K562 (cell line): ENCODE data around the gene ZNF335. TPM values are rescaled to one million over a fixed set of nuclear protein-coding genes. Genes with fewer than 3 reads are reported as not detected.
A peak's percentile ranks its signal among the peaks of the same experiment; 100 is the strongest.

Experiments
- ATF1 ChIP-seq, 2 experiments: fragments of 450-650 bp in 1 of 2; IDR thresholded peaks; 2 replicates each; pipeline ENCODE4 v1.6.1; 2016; ENCODE audit warnings: missing compliant biosample characterization in 1 of 2, missing genetic modification characterization in 1 of 2
- C11orf30 ChIP-seq: fragments of 450-650 bp; IDR thresholded peaks from 2 replicates; pipeline ENCODE4 v1.6.1; 2016; ENCODE audit warnings: low read depth, mild to moderate bottlenecking
- EWSR1 ChIP-seq: fragments of 450-650 bp; IDR thresholded peaks from 2 replicates; pipeline ENCODE4 v1.6.1; 2018; ENCODE audit warnings: borderline replicate concordance, mild to moderate bottlenecking, low read depth, moderate library complexity; ENCODE audit not compliant: partially characterized antibody
- HIVEP1 ChIP-seq: fragments of 250-450 bp; sonication (Bioruptor Pico); IDR thresholded peaks from 2 replicates; pipeline ENCODE4 v1.4.0; 2020; ENCODE audit warnings: mild to moderate bottlenecking
- NFATC3 ChIP-seq: fragments of 450-650 bp; IDR thresholded peaks from 2 replicates; pipeline ENCODE4 v1.6.1; 2017; ENCODE audit warnings: mild to moderate bottlenecking
- NR2C2 ChIP-seq, 2 experiments: fragments of 200-800 bp in 1 of 2; sonication (Bioruptor generic) in 1 of 2; sonication (generic) in 1 of 2; formaldehyde crosslinking in 1 of 2; IDR thresholded peaks; 2 replicates each; pipeline versions ENCODE4 v1.6.1 to v1.8.0; 2016 to 2022; ENCODE audit warnings: mild to moderate bottlenecking in 1 of 2, missing compliant biosample characterization in 1 of 2, missing genetic modification characterization in 1 of 2, missing genetic modification reagents in 1 of 2
- NRF1 ChIP-seq, 2 experiments: fragments of 450-650 bp; IDR thresholded peaks in 1 of 2; conservative IDR thresholded peaks in 1 of 2; 2 replicates each; pipeline ENCODE4 v1.6.1; 2014; ENCODE audit warnings: mild to moderate bottlenecking in 2 of 2
- RAD51 ChIP-seq: fragments of 450-650 bp; IDR thresholded peaks from 2 replicates; pipeline ENCODE4 v1.7.1; 2016; ENCODE audit warnings: low read depth, mild to moderate bottlenecking, borderline replicate concordance
- RB1 ChIP-seq: fragments of 450-650 bp; IDR thresholded peaks from 2 replicates; pipeline ENCODE4 v1.6.1; 2017; ENCODE audit warnings: low read depth, mild to moderate bottlenecking
- RBM22 ChIP-seq: fragments of 200-400 bp; formaldehyde crosslinking; IDR thresholded peaks from 2 replicates; pipeline ENCODE4 v1.6.1; 2018; ENCODE audit warnings: low read length, low read depth; ENCODE audit not compliant: poor library complexity, severe bottlenecking
- SLC30A9 ChIP-seq: fragments of 250-450 bp; sonication (Bioruptor Pico); IDR thresholded peaks from 2 replicates; pipeline ENCODE4 v1.8.0; 2022; ENCODE audit warnings: mild to moderate bottlenecking, moderate library complexity
- TAF15 ChIP-seq: fragments of 200-400 bp; formaldehyde crosslinking; IDR thresholded peaks from 2 replicates; pipeline ENCODE4 v1.6.1; 2017; ENCODE audit warnings: mild to moderate bottlenecking, low read depth, low read length, moderate library complexity
- TAF7 ChIP-seq: fragments of 450-650 bp; IDR thresholded peaks from 2 replicates; pipeline ENCODE4 v1.6.1; 2016; ENCODE audit warnings: missing genetic modification characterization, missing compliant biosample characterization
- ZNF311 ChIP-seq: fragments of 250-450 bp; sonication (Bioruptor Pico); IDR thresholded peaks from 2 replicates; pipeline ENCODE4 v1.4.0; 2020; ENCODE audit warnings: mild to moderate bottlenecking, moderate library complexity
- ZNF780A ChIP-seq: fragments of 250-450 bp; sonication (Bioruptor Pico); IDR thresholded peaks from 2 replicates; pipeline ENCODE4 v1.5.0; 2021; ENCODE audit warnings: mild to moderate bottlenecking
- polyA plus RNA-seq, 8 experiments: library from polyadenylated mRNA; depleted of rRNA in 4 of 8; stranded (reverse) in 5 of 8; unstranded in 3 of 8; fragments of >200 nt; fragmentation: Nextera tagmentation in 2 of 8; fragmentation: Illumina TruSeq in 1 of 8; extraction: Ambion mirVana in 2 of 8; extraction: Trizol in 1 of 8; gene quantifications; 2 replicates each; pipeline versions ENCODE4 v1.2.1 to v1.2.3, GENCODE V29; 2011 to 2014; ENCODE audit warnings: inconsistent platforms in 1 of 8, missing spikeins in 1 of 8
- total RNA-seq, 7 experiments: library from RNA; depleted of rRNA in 6 of 7; stranded (reverse); fragments of >200 nt in 6 of 7; fragmentation: Illumina TruSeq in 2 of 7; extraction: Trizol in 2 of 7; gene quantifications; 2 replicates each; pipeline versions ENCODE4 v1.2.1 to v1.2.3, GENCODE V29; 2011 to 2021; ENCODE audit warnings: low replicate concordance in 1 of 7
- TF ChIP-seq, protein P1 (sequence below): fragments of 250-450 bp; sonication (Bioruptor Pico); IDR thresholded peaks from 2 replicates; pipeline ENCODE4 v1.4.0; 2020
- TF ChIP-seq, protein P2 (sequence below): sonication (generic); IDR thresholded peaks from 2 replicates; pipeline ENCODE4 v1.6.1; 2016
- TF ChIP-seq, protein P3 (sequence below): fragments of 250-450 bp; sonication (Bioruptor Pico); IDR thresholded peaks from 2 replicates; pipeline ENCODE4 v1.8.0; 2021; ENCODE audit warnings: moderate library complexity, mild to moderate bottlenecking, inconsistent platforms
- TF ChIP-seq, protein P4 (sequence below): sonication (generic); formaldehyde crosslinking; IDR thresholded peaks from 2 replicates; pipeline ENCODE4 v1.9.0; 2022; ENCODE audit warnings: mild to moderate bottlenecking, missing genetic modification reagents
- TF ChIP-seq, protein P5 (sequence below): fragments of 250-450 bp; sonication (Bioruptor Pico); IDR thresholded peaks from 2 replicates; pipeline ENCODE4 v1.5.0; 2021
- TF ChIP-seq, protein P6 (sequence below): IDR thresholded peaks from 2 replicates; pipeline ENCODE4 v1.6.1; 2011; ENCODE audit not compliant: insufficient read length; ENCODE audit errors: extremely low read depth

ZNF335 gene
- total and polyA plus RNA-seq, 9 of the 15 experiments (the other 6 are each of a cell fraction or from before 2014, with no cell fraction given) = 0.39 to 16.0 (median 7.6) TPM

DNA sequence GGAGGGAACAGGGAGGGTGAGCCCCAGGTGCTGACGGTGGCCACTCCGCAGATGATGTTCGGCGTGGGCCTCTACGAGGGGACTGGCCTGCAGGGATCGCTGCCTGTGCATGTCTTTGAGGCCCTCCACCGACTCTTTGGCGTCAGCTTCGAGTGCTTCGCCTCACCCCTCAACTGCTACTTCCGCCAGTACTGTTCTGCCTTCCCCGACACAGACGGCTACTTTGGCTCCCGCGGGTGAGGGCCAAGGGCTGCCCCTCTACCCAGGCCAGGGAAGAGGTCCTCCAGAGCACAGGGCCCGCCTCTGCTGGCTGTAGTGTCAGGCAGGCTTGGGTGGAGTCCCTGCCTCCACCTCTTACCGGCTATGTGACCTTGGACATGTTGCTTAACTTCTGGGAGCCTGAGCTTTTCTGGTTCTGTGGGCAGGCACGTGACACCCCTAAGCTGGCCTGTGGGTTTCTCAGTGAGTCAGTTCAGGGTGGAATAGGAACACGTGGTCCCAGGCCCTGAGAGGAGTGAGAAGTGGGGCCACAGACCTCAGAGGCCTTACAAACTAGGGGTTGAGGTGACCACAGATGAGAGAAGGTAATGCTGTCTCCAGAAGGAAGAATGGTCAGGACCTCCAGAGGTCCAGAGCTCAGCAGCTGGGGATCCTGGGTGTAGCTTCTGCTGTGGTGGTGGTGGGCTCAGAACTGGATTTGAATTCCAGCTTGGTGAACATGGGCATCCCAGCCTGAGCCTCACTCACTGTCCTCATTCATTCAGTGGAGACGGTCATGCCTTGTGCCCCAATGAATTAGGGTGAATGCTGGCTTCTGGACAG is 25.6 kb downstream of the ZNF335 start (continued):
- TF ChIP-seq, protein P1, sequence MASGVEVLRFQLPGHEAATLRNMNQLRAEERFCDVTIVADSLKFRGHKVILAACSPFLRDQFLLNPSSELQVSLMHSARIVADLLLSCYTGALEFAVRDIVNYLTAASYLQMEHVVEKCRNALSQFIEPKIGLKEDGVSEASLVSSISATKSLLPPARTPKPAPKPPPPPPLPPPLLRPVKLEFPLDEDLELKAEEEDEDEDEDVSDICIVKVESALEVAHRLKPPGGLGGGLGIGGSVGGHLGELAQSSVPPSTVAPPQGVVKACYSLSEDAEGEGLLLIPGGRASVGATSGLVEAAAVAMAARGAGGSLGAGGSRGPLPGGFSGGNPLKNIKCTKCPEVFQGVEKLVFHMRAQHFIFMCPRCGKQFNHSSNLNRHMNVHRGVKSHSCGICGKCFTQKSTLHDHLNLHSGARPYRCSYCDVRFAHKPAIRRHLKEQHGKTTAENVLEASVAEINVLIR (CRISPR knock-in tag) = no peak
- TF ChIP-seq NR2C2 (CRISPR knock-in tag; IDR thresholded peaks at IDR 0.05) = no peak
- peak; percentile 33; the same call in 1 of the 2 replicates for TF ChIP-seq NR2C2 (tag; IDR thresholded peaks at IDR 0.05)
- TF ChIP-seq, protein P2, sequence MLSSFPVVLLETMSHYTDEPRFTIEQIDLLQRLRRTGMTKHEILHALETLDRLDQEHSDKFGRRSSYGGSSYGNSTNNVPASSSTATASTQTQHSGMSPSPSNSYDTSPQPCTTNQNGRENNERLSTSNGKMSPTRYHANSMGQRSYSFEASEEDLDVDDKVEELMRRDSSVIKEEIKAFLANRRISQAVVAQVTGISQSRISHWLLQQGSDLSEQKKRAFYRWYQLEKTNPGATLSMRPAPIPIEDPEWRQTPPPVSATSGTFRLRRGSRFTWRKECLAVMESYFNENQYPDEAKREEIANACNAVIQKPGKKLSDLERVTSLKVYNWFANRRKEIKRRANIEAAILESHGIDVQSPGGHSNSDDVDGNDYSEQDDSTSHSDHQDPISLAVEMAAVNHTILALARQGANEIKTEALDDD = no peak
- TF ChIP-seq RAD51 = peak; percentile 29; the same call in 1 of the 2 replicates
- no peak for TF ChIP-seq NRF1 (conservative IDR thresholded peaks at IDR 0.05 in 1 of 2, IDR thresholded peaks at IDR 0.05 in 1 of 2)
- peak; percentile 13 for TF ChIP-seq RBM22
- TF ChIP-seq ATF1 (CRISPR knock-in tag; IDR thresholded peaks at IDR 0.05) = no peak
- no peak for TF ChIP-seq ATF1 (tag; IDR thresholded peaks at IDR 0.05)
- TF ChIP-seq, protein P3, sequence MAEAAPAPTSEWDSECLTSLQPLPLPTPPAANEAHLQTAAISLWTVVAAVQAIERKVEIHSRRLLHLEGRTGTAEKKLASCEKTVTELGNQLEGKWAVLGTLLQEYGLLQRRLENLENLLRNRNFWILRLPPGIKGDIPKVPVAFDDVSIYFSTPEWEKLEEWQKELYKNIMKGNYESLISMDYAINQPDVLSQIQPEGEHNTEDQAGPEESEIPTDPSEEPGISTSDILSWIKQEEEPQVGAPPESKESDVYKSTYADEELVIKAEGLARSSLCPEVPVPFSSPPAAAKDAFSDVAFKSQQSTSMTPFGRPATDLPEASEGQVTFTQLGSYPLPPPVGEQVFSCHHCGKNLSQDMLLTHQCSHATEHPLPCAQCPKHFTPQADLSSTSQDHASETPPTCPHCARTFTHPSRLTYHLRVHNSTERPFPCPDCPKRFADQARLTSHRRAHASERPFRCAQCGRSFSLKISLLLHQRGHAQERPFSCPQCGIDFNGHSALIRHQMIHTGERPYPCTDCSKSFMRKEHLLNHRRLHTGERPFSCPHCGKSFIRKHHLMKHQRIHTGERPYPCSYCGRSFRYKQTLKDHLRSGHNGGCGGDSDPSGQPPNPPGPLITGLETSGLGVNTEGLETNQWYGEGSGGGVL (CRISPR knock-in tag) = no peak
- TF ChIP-seq, protein P4, sequence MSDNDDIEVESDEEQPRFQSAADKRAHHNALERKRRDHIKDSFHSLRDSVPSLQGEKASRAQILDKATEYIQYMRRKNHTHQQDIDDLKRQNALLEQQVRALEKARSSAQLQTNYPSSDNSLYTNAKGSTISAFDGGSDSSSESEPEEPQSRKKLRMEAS (CRISPR knock-in tag) = peak; percentile 87
- no peak for TF ChIP-seq NFATC3
- TF ChIP-seq SLC30A9 (CRISPR knock-in tag) = no peak
- no peak for TF ChIP-seq TAF7 (tag)
- TF ChIP-seq RB1 = no peak
- no peak for TF ChIP-seq ZNF780A
- no peak for TF ChIP-seq HIVEP1
- TF ChIP-seq, protein P5, sequence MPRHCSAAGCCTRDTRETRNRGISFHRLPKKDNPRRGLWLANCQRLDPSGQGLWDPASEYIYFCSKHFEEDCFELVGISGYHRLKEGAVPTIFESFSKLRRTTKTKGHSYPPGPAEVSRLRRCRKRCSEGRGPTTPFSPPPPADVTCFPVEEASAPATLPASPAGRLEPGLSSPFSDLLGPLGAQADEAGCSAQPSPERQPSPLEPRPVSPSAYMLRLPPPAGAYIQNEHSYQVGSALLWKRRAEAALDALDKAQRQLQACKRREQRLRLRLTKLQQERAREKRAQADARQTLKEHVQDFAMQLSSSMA = no peak
- TF ChIP-seq C11orf30 = no peak
- TF ChIP-seq EWSR1 = no peak
- TF ChIP-seq ZNF311 (CRISPR knock-in tag) = no peak
- TF ChIP-seq, protein P6, sequence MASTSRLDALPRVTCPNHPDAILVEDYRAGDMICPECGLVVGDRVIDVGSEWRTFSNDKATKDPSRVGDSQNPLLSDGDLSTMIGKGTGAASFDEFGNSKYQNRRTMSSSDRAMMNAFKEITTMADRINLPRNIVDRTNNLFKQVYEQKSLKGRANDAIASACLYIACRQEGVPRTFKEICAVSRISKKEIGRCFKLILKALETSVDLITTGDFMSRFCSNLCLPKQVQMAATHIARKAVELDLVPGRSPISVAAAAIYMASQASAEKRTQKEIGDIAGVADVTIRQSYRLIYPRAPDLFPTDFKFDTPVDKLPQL = no peak
- 0 out of 2 replicates have a peak, but pooled peaks have one; percentile 21 for TF ChIP-seq TAF15
